Vagina (tissue), 2 donors: Measurements from ENCODE around the gene SNRPA1.

ENCODE experiments used
- POLR2A ChIP-seq, 2 donors: fragments of 450-650 bp; IDR thresholded peaks; one replicate each; pipeline ENCODE4 v1.6.1; 2017; ENCODE audit warnings: antibody characterized with exemption in 2 of 2, mild to moderate bottlenecking in 2 of 2, moderate library complexity in 2 of 2
- TF ChIP-seq, protein P1 (sequence below), 3 experiments: fragments of 450-650 bp in 2 of 3; fragments of 200-600 bp in 1 of 3; sonication (generic) in 1 of 3; IDR thresholded peaks; one replicate each; pipeline ENCODE4 v1.5.1; 2017 to 2019; ENCODE audit warnings: antibody characterized with exemption in 3 of 3, mild to moderate bottlenecking in 2 of 3, moderate library complexity in 2 of 3

DNA sequence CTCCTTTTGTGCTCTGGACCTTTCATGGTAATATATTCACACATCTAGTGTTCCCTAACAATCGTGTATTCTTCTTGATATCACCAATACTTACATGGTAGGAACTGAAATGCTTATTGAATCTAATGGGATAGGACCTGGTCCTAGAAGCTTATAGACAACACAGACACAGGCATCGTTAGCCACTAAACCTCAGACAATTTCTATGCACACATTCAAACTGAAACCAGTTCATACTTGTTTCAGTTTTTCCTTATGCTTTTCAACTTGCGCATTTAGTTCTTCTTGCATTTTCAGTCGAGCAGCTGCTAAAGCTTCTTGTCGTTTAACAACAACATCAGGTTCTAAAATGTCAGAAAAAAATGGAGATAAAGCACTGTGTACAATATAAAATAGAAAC is 20.0 kb downstream of the SNRPA1 start:
- TF ChIP-seq, protein P1, sequence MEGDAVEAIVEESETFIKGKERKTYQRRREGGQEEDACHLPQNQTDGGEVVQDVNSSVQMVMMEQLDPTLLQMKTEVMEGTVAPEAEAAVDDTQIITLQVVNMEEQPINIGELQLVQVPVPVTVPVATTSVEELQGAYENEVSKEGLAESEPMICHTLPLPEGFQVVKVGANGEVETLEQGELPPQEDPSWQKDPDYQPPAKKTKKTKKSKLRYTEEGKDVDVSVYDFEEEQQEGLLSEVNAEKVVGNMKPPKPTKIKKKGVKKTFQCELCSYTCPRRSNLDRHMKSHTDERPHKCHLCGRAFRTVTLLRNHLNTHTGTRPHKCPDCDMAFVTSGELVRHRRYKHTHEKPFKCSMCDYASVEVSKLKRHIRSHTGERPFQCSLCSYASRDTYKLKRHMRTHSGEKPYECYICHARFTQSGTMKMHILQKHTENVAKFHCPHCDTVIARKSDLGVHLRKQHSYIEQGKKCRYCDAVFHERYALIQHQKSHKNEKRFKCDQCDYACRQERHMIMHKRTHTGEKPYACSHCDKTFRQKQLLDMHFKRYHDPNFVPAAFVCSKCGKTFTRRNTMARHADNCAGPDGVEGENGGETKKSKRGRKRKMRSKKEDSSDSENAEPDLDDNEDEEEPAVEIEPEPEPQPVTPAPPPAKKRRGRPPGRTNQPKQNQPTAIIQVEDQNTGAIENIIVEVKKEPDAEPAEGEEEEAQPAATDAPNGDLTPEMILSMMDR (IDR thresholded peaks at IDR 0.05): no peak
- no peak for TF ChIP-seq POLR2A (IDR thresholded peaks at IDR 0.05)
